Neural crest cell (in vitro differentiated cells): Measurements from ENCODE around the gene DDX20. TPM values are rescaled to one million over a fixed set of nuclear protein-coding genes. Genes with fewer than 3 reads are reported as not detected.
"Not testable (repeated sequence)": the region's sequence is repeated elsewhere in the genome, so short reads cannot be mapped to it uniquely, and the experiment has no call there.

Experiments
- DNase-seq: peaks from one replicate; pipeline ENCODE4 v3.0.0; 2021; ENCODE audit warnings: low read depth, mixed read lengths, low spot score
- H3K27ac Mint-ChIP-seq: one replicate; pipeline ENCODE4 v1.8.0; 2021; ENCODE audit warnings: mild to moderate bottlenecking, mixed read lengths; ENCODE audit not compliant: unreplicated experiment
- H3K27me3 Mint-ChIP-seq: 2 replicates; pipeline ENCODE4 v1.8.0; 2021; ENCODE audit warnings: low read depth, mild to moderate bottlenecking, mixed read lengths
- H3K36me3 Mint-ChIP-seq: 2 replicates; pipeline ENCODE4 v1.8.0; 2021; ENCODE audit warnings: low read depth, mild to moderate bottlenecking, mixed read lengths
- H3K4me1 Mint-ChIP-seq: 2 replicates; pipeline ENCODE4 v1.8.0; 2021; ENCODE audit warnings: mixed read lengths
- H3K4me3 Mint-ChIP-seq: one replicate; pipeline ENCODE4 v1.8.0; 2021; ENCODE audit warnings: mild to moderate bottlenecking, mixed read lengths
- H3K9me3 Mint-ChIP-seq: 2 replicates; pipeline ENCODE4 v1.8.0; 2021; ENCODE audit warnings: mixed read lengths
- total RNA-seq: library from RNA; stranded (reverse); gene quantifications from 2 replicates; pipeline ENCODE4 v1.2.1, GENCODE V29; 2021
- TF ChIP-seq, protein P1 (sequence below): fragments of 200-600 bp; sonication (generic); conservative IDR thresholded peaks from 2 replicates; pipeline ENCODE4 v1.5.0; 2021; ENCODE audit warnings: antibody characterized with exemption, mild to moderate bottlenecking

DDX20 gene
- total RNA-seq, 1 donor from 2014 or later: 26.7 TPM

DNA sequence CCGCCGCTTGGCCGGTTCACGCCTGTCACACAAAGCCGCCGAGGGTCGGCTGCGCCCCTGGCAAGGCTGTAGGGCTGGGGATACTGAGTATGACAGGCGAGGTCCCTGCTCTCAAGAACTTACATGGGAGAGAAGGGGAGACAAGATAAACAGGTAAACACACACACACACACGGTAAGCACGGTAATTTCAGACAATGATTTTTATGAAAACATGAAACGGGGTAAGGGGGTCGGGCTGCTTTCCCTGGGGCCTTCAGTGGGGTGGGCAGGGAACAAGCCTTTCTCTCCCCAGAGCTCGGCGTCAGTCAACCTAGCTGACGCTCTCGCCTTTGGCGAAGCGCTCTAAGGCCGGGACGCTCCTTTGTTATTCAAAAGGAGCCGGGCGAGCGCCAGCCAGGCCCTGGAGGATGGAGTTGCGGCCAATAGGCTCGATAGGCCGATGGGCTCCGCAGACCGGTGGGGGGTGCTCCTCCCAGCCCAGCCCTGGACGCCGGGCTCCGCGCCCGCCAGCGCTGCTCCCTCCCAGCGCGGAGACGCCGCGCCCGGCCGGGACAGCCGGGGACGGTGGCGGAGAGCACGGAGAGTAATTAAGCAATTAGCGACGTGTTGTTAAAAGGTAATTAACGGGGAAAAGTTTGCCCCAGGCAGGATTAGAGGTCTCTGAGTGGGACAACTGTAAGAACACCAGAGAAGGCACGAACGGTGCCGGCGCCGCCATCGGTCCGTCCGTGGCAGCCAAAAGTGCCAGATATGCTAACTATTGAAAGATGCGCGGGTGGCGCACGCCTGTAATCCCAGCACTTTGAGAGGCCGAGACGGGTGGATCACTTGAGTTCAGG is 15.6 kb upstream of the DDX20 start:
- H3K36me3 Mint-ChIP-seq: no peaks in the 10 kb centered on the region
- H3K27me3 Mint-ChIP-seq: peaks cover 31% of the 10 kb centered on the region
- peak; percentile 48 for DNase-seq
- H3K4me1 Mint-ChIP-seq: peaks cover 22% of the 10 kb centered on the region
- peak overlapping the region; percentile 85 for H3K27ac Mint-ChIP-seq
- peak overlapping the region; percentile 90 for H3K4me3 Mint-ChIP-seq
- TF ChIP-seq, protein P1, sequence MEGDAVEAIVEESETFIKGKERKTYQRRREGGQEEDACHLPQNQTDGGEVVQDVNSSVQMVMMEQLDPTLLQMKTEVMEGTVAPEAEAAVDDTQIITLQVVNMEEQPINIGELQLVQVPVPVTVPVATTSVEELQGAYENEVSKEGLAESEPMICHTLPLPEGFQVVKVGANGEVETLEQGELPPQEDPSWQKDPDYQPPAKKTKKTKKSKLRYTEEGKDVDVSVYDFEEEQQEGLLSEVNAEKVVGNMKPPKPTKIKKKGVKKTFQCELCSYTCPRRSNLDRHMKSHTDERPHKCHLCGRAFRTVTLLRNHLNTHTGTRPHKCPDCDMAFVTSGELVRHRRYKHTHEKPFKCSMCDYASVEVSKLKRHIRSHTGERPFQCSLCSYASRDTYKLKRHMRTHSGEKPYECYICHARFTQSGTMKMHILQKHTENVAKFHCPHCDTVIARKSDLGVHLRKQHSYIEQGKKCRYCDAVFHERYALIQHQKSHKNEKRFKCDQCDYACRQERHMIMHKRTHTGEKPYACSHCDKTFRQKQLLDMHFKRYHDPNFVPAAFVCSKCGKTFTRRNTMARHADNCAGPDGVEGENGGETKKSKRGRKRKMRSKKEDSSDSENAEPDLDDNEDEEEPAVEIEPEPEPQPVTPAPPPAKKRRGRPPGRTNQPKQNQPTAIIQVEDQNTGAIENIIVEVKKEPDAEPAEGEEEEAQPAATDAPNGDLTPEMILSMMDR: no peak
- H3K9me3 Mint-ChIP-seq: no peaks in the 10 kb centered on the region

DNA sequence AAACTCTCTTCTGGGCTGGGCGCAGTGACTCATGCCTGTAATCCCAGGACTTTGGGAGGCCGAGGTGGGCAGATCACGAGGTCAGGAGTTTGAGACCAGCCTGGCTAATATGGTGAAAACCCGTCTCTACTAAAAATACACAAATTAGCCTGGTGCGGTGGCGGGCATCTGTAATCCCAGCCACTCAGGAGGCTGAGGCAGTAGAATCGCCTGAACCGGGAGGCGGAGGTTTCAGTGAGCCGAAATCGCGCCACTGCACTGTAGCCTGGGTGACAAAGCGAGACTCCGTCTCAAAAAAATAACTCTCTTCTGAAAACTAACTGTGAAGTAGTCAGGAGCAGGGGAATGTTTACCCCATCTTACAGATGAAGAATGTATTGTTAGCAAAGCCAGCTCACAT is 13.4 kb upstream of the DDX20 start:
- H3K4me3 Mint-ChIP-seq, H3K9me3 Mint-ChIP-seq, DNase-seq, H3K36me3 Mint-ChIP-seq, H3K27ac Mint-ChIP-seq: not testable (repeated sequence)
- Mint-ChIP-seq H3K27me3 (peaks cover 31% of the 10 kb centered on the region), H3K4me1 (peaks cover 27% of the 10 kb centered on the region)

DNA sequence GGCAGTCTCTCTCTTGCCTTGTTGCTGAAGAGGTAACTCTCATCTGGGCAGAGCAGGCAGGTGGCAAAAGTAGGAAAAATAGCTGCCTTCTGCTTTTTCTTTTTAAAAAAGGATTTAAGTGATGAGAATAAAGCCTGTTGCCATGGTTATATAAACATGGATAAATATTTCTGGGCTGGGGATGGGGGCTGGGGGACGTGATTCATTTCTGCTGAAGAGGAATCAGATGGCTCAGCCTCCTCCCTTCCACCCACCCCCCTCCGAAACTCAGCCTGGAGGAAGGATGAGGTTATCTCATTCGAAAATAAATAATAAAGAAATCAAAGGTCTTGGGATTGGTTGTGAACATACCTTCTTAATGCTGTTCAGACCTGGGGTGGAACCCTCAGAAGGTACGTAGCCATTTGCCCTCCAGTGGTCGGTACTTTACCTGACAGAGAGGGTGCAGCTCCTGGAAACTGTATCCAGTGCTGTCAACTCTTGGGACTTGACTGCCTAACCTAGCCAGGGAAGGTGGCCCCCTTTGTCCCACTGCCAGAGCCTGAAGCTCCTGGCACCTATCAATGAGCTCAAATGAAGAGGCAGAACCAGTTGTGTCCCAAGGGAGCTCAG is 12.7 kb upstream of the DDX20 start:
- H3K9me3 Mint-ChIP-seq: no peaks in the 10 kb centered on the region
- peaks cover 23% of the 10 kb centered on the region for H3K4me1 Mint-ChIP-seq
- TF ChIP-seq, protein P1: no peak
- DNase-seq: no peak
- peaks cover 31% of the 10 kb centered on the region for H3K27me3 Mint-ChIP-seq
- no peaks in the 10 kb centered on the region for H3K36me3 Mint-ChIP-seq
- H3K4me3 Mint-ChIP-seq: no peak overlapping the region
- H3K27ac Mint-ChIP-seq: no peak overlapping the region

DNA sequence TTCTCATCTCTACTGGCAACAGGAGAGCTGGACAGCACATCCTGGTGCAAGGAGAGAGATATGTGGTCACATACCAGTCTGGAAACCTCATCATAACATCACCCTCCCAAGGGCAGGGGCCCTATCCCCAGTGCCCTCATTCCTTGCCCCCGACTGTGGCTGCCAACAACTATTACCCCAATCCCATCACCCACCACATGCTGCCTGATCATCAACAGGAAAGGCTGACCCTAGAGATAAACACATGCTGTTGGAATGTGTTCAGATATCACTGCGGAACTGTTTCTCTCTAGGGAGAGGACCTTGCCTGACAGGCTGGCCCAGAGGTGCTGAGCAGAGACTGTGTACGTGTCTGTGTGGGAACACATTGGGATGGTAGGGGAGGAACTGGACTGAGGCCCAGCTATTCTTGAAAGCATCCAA is 12.0 kb upstream of the DDX20 start:
- peaks cover 23% of the 10 kb centered on the region for H3K4me1 Mint-ChIP-seq
- no peak for DNase-seq
- H3K4me3 Mint-ChIP-seq: no peak overlapping the region
- TF ChIP-seq, protein P1: no peak
- H3K27ac Mint-ChIP-seq: no peak overlapping the region
- H3K27me3 Mint-ChIP-seq: peaks cover 30% of the 10 kb centered on the region
- H3K9me3 Mint-ChIP-seq: no peaks in the 10 kb centered on the region
- H3K36me3 Mint-ChIP-seq: no peaks in the 10 kb centered on the region

DNA sequence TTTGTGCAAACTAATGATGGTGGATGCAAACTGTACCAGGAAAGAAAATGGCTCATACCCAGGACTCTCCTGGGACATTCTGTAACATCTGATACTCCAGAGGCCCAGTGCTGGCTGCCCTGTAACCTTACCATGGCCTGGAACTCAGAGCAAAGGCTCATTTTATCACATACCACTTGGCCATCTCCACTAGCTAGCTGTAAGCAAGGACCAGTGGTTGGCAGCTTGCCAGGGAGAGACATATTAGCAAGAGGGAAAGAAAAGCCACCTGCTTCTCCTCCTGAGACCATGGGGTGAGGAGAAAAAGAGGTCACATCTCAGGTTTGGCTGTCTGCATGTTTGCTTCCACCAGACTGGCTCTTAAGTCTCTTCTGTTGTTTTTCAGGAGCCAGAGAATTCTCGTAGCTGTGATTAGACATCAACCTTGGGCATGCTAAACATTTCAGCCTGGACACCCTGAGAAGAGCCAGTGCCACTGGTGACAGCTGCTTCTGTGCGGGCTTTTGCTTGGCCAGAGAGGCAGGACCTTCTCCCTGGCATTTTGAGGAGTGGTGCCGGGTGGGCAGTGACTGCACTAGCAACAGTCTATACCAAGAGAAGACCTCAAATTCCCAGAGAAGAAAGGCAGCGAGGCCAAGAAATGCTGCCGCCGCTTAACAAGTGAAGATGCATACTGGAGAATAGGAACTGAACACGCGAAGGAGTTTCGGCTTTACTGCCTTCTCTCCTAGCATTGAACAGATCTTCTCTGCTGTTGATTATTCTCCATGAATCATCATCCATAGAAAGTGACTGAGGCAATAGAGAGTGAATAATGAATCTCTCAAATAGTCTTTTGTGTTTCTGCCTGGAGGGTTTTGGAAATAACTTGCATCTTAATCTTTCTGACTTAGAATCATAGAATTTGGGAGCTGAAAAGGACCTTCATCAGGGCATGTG is 9.8 kb upstream of the DDX20 start:
- peaks cover 16% of the 10 kb centered on the region for H3K27me3 Mint-ChIP-seq
- no peaks in the 10 kb centered on the region for H3K9me3 Mint-ChIP-seq
- no peak for DNase-seq
- H3K27ac Mint-ChIP-seq: no peak overlapping the region
- H3K4me3 Mint-ChIP-seq: no peak overlapping the region
- no peaks in the 10 kb centered on the region for H3K36me3 Mint-ChIP-seq
- TF ChIP-seq, protein P1: no peak
- peaks cover 28% of the 10 kb centered on the region for H3K4me1 Mint-ChIP-seq
